GM12878 (cell line): ENCODE data around the gene BPTF. TPM values are rescaled to one million over a fixed set of nuclear protein-coding genes. Genes with fewer than 3 reads are reported as not detected.

ENCODE experiments used
- BACH1 ChIP-seq: fragments of 450-650 bp; IDR thresholded peaks from 2 replicates; pipeline ENCODE4 v1.6.1; 2017; ENCODE audit warnings: mild to moderate bottlenecking, borderline replicate concordance
- BCL11A ChIP-seq: IDR thresholded peaks from 2 replicates; pipeline ENCODE4 v1.6.1; 2011; ENCODE audit warnings: low read depth, low read length
- BCLAF1 ChIP-seq: fragments of 450-650 bp; IDR thresholded peaks from 2 replicates; pipeline ENCODE4 v1.6.1; 2017; ENCODE audit warnings: antibody characterized with exemption, mild to moderate bottlenecking, moderate library complexity
- BHLHE40 ChIP-seq, 2 experiments: fragments of 450-650 bp in 1 of 2; IDR thresholded peaks; 2 replicates each; pipeline ENCODE4 v1.6.1; 2011 to 2017; ENCODE audit warnings: low read depth in 2 of 2, borderline replicate concordance in 1 of 2, improper control_type of control experiment in 1 of 2, low read length in 1 of 2, mild to moderate bottlenecking in 1 of 2
- CBFB ChIP-seq: IDR thresholded peaks from 2 replicates; pipeline ENCODE4 v1.6.1; 2016; ENCODE audit warnings: antibody characterized with exemption, low read depth
- CEBPZ ChIP-seq: fragments of 150-350 bp; IDR thresholded peaks from 2 replicates; pipeline ENCODE4 v1.6.1; 2016; ENCODE audit warnings: low read depth, low read length
- E2F4 ChIP-seq: IDR thresholded peaks from 2 replicates; pipeline ENCODE4 v1.6.1; 2012; ENCODE audit warnings: low read depth, low read length, improper control_type of control experiment
- EP300 ChIP-seq, 2 experiments: fragments of 150-350 bp in 1 of 2; IDR thresholded peaks; 2 replicates each; pipeline ENCODE4 v1.6.1; 2011 to 2012; ENCODE audit warnings: low read depth in 2 of 2, low read length in 2 of 2, borderline replicate concordance in 1 of 2, improper control_type of control experiment in 1 of 2, inconsistent platforms in 1 of 2; ENCODE audit not compliant: control insufficient read depth in 1 of 2
- ESRRA ChIP-seq: IDR thresholded peaks from 2 replicates; pipeline ENCODE4 v1.6.1; 2012; ENCODE audit warnings: mild to moderate bottlenecking, low read length, improper control_type of control experiment
- JUNB ChIP-seq: IDR thresholded peaks from 2 replicates; pipeline ENCODE4 v1.6.1; 2016; ENCODE audit warnings: antibody characterized with exemption, mild to moderate bottlenecking
- KDM1A ChIP-seq: fragments of 200-600 bp; sonication (generic); IDR thresholded peaks from 2 replicates; pipeline ENCODE4 v1.6.1; 2016; ENCODE audit warnings: borderline replicate concordance
- SREBF1 ChIP-seq: IDR thresholded peaks from 2 replicates; pipeline ENCODE4 v1.6.1; 2012; ENCODE audit warnings: mild to moderate bottlenecking, low read length
- polyA plus RNA-seq, 11 experiments: library from polyadenylated mRNA; depleted of rRNA in 4 of 11; unstranded in 6 of 11; stranded (reverse) in 5 of 11; fragments of >200 nt; fragmentation: Nextera tagmentation in 4 of 11; fragmentation: Illumina TruSeq in 1 of 11; extraction: Ambion mirVana in 4 of 11; extraction: Trizol in 1 of 11; gene quantifications; 1 replicate in 1 of 11; 2 replicates in 10 of 11; pipeline versions ENCODE4 v1.2.1 to v1.2.3, GENCODE V29; 2011 to 2016; ENCODE audit warnings: inconsistent platforms in 2 of 11, missing spikeins in 2 of 11, low read depth in 1 of 11
- total RNA-seq, 4 experiments: library from RNA; depleted of rRNA in 3 of 4; stranded (reverse); fragments of >200 nt in 3 of 4; fragmentation: Illumina TruSeq in 1 of 4; extraction: Trizol in 1 of 4; gene quantifications; 2 replicates each; pipeline versions ENCODE4 v1.2.1 to v1.2.3, GENCODE V29; 2013 to 2021

The BPTF gene
- total and polyA plus RNA-seq, 10 of the 15 experiments (the other 5 are each of a cell fraction or from before 2014, with no cell fraction given), result 19.4 to 78.3 (median 44.8) TPM

GRCh38 chr17:67912656-67913055 is 87.4 kb downstream of the BPTF start (continued):
- TF ChIP-seq ESRRA (no peak), JUNB (no peak), SREBF1 (no peak), KDM1A (no peak), CBFB (no peak), BCL11A (no peak), EP300 (IDR thresholded peaks at IDR 0.05; ENCODE audit: borderline replicate concordance in 1 of 2, control insufficient read depth in 1 of 2, low read depth in 2 of 2, low read length in 2 of 2) (no peak), BACH1 (no peak), E2F4 (no peak), BHLHE40 (IDR thresholded peaks at IDR 0.05; ENCODE audit: borderline replicate concordance in 1 of 2, low read depth in 2 of 2, low read length in 1 of 2) (no peak), CEBPZ (no peak), BCLAF1 (no peak)
